ENCODE results near the gene CCDC91.
"Not testable (repeated sequence)": the region's sequence is repeated elsewhere in the genome, so short reads cannot be mapped to it uniquely, and the experiment has no call there.

CCDC91 gene

GRCh38 chr12:28459481-28459880, 269.2 kb downstream of the CCDC91 start:
- CTCF ChIA-PET = interaction anchor here (0.6 kb wide), 1 partner anchor 23 kb away, joined by 4 read pairs; no protein-coding TSS in a partner anchor
- peaks cover 5% of the 10 kb centered on the region for H3K4me1 ChIP-seq (ENCODE audit: control insufficient read depth, insufficient read depth, low read length)
- H3K36me3 ChIP-seq (ENCODE audit: control insufficient read depth in 2 of 2, insufficient read depth in 1 of 2, low read length in 2 of 2) = no peaks in the 10 kb centered on the region
- no peak overlapping the region for H3K27ac ChIP-seq (ENCODE audit: extremely low read depth, low read depth, low read length)
- no peaks in the 10 kb centered on the region for H3K9me3 ChIP-seq (ENCODE audit: control insufficient read depth, insufficient read depth, low read depth, low read length)
- POLR2A ChIA-PET = no interaction called here
- H3K4me3 ChIP-seq (ENCODE audit: low read depth, low read length) = no peak overlapping the region
- TF ChIP-seq ZNF76 (tag by site-specific recombination; IDR thresholded peaks at IDR 0.05; ENCODE audit: borderline replicate concordance, low read depth) = no peak
- TF ChIP-seq SCRT1 (tag by site-specific recombination; IDR thresholded peaks at IDR 0.05; ENCODE audit: borderline replicate concordance) = no peak
- TF ChIP-seq ZBTB10 (tag by site-specific recombination; IDR thresholded peaks at IDR 0.05) = no peak

- no peaks in the 10 kb centered on the region for H3K9me3 ChIP-seq (ENCODE audit: control insufficient read depth, insufficient read depth, low read depth, low read length)
- ChIA-PET CTCF (interaction anchor here (0.5 kb wide), 1 partner anchor 301 kb away, joined by 3 read pairs; no protein-coding TSS in a partner anchor), POLR2A (no interaction called here)
- H3K36me3 ChIP-seq (ENCODE audit: control insufficient read depth in 2 of 2, insufficient read depth in 1 of 2, low read length in 2 of 2) = no peaks in the 10 kb centered on the region
- peaks cover 5% of the 10 kb centered on the region for H3K4me1 ChIP-seq (ENCODE audit: control insufficient read depth, insufficient read depth, low read length)
- no peak for TF ChIP-seq HOXD13 (CRISPR knock-in tag; IDR thresholded peaks at IDR 0.05; ENCODE audit: borderline replicate concordance)
- H3K4me3 ChIP-seq (ENCODE audit: low read depth, low read length) = no peak overlapping the region
- no peak overlapping the region for H3K27ac ChIP-seq (ENCODE audit: extremely low read depth, low read depth, low read length)
These were observed 270.3 kb downstream of the CCDC91 start for GRCh38 chr12:28460420-28461130.

GRCh38 chr12:28463396-28463795, 273.1 kb downstream of the CCDC91 start:
- Histone ChIP-seq H3K27ac (ENCODE audit: extremely low read depth, low read depth, low read length) (no peak overlapping the region), H3K9me3 (ENCODE audit: control insufficient read depth, insufficient read depth, low read depth, low read length) (no peaks in the 10 kb centered on the region), H3K4me1 (ENCODE audit: control insufficient read depth, insufficient read depth, low read length) (no peaks in the 10 kb centered on the region), H3K4me3 (ENCODE audit: low read depth, low read length) (no peak overlapping the region), H3K36me3 (ENCODE audit: control insufficient read depth in 2 of 2, insufficient read depth in 1 of 2, low read length in 2 of 2) (no peaks in the 10 kb centered on the region)
- ChIA-PET CTCF (no interaction called here), POLR2A (no interaction called here)
- no peak for TF ChIP-seq ZNF518A (tag by site-specific recombination; conservative IDR thresholded peaks at IDR 0.05; ENCODE audit: low read depth)
- no peak for TF ChIP-seq KLF17 (tag by site-specific recombination; IDR thresholded peaks at IDR 0.05)
- no peak for TF ChIP-seq ZNF121 (tag by site-specific recombination; IDR thresholded peaks at IDR 0.05)
- TF ChIP-seq MEIS1 (CRISPR knock-in tag; IDR thresholded peaks at IDR 0.05; ENCODE audit: borderline replicate concordance) = no peak
- no peak for TF ChIP-seq ZNF202 (tag by site-specific recombination; IDR thresholded peaks at IDR 0.05; ENCODE audit: borderline replicate concordance)
- TF ChIP-seq ZNF585B (tag by site-specific recombination; IDR thresholded peaks at IDR 0.05) = no peak
- TF ChIP-seq KLF8 (tag by site-specific recombination; IDR thresholded peaks at IDR 0.05) = no peak
- no peak for TF ChIP-seq ZNF175 (tag by site-specific recombination; IDR thresholded peaks at IDR 0.05)
- TF ChIP-seq PRDM4 (tag by site-specific recombination; IDR thresholded peaks at IDR 0.05) = no peak
- TF ChIP-seq ZNF362 (tag by site-specific recombination; IDR thresholded peaks at IDR 0.05) = no peak
- no peak for TF ChIP-seq ZNF501 (tag by site-specific recombination; IDR thresholded peaks at IDR 0.05)

GRCh38 chr12:28471762-28472161, 281.5 kb downstream of the CCDC91 start:
- H3K4me3 ChIP-seq (ENCODE audit: low read depth, low read length); CTCF ChIA-PET; POLR2A ChIA-PET; H3K9me3 ChIP-seq (ENCODE audit: control insufficient read depth, insufficient read depth, low read depth, low read length); H3K4me1 ChIP-seq (ENCODE audit: control insufficient read depth, insufficient read depth, low read length); H3K36me3 ChIP-seq (ENCODE audit: control insufficient read depth in 2 of 2, insufficient read depth in 1 of 2, low read length in 2 of 2); H3K27ac ChIP-seq (ENCODE audit: extremely low read depth, low read depth, low read length): not testable (repeated sequence)

All from HEK293 (cell line).